Measurements from ENCODE around the gene F11.

DNA sequence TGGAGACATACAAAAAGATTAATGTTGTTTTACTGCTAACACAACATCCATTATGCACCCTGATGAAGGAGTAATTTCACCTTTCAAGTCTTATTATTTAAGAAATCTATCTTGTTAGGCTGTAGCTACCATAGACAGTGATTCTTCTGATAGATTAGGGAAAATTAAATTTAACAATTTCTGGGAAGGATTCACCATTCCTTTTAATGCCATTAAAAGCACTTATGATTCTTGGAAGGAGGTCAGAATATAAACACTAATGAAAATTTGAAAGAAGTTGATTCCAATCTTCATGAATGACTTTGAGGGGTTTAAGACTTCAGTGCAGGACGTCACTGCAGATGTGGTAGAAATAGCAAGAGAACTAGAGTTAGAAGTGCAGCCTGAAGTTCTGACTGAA, 69.8 kb downstream of the F11 start:
- TF ChIP-seq, protein P1, sequence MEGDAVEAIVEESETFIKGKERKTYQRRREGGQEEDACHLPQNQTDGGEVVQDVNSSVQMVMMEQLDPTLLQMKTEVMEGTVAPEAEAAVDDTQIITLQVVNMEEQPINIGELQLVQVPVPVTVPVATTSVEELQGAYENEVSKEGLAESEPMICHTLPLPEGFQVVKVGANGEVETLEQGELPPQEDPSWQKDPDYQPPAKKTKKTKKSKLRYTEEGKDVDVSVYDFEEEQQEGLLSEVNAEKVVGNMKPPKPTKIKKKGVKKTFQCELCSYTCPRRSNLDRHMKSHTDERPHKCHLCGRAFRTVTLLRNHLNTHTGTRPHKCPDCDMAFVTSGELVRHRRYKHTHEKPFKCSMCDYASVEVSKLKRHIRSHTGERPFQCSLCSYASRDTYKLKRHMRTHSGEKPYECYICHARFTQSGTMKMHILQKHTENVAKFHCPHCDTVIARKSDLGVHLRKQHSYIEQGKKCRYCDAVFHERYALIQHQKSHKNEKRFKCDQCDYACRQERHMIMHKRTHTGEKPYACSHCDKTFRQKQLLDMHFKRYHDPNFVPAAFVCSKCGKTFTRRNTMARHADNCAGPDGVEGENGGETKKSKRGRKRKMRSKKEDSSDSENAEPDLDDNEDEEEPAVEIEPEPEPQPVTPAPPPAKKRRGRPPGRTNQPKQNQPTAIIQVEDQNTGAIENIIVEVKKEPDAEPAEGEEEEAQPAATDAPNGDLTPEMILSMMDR (conservative IDR thresholded peaks at IDR 0.05): no peak
- TF ChIP-seq ZFX (IDR thresholded peaks at IDR 0.05): no peak
